Liver (tissue), 9 donors: Measurements from ENCODE around the gene SETBP1. TPM values are rescaled to one million over a fixed set of nuclear protein-coding genes. Genes with fewer than 3 reads are reported as not detected.

Experiments
- DNase-seq: peaks from one replicate; pipeline ENCODE4 v3.0.0-alpha.2; 2017; ENCODE audit warnings: low spot score
- H3K27ac ChIP-seq, 2 donors: one replicate each; pipeline ENCODE4 v1.7.0; 2013; ENCODE audit warnings: inconsistent platforms in 2 of 2, low read length in 2 of 2, control low read depth in 1 of 2, low read depth in 1 of 2, mild to moderate bottlenecking in 1 of 2
- H3K27me3 ChIP-seq, 4 donors: one replicate each; pipeline versions ENCODE4 v1.6.1 to v1.7.0; 2013; ENCODE audit warnings: low read length in 3 of 4, inconsistent platforms in 1 of 4, mild to moderate bottlenecking in 1 of 4, moderate library complexity in 1 of 4; ENCODE audit not compliant: control insufficient read depth in 4 of 4, insufficient read depth in 4 of 4
- H3K36me3 ChIP-seq, 4 donors: one replicate each; pipeline versions ENCODE4 v1.6.1 to v1.7.0; 2013; ENCODE audit warnings: low read length in 3 of 4, mild to moderate bottlenecking in 3 of 4, low read depth in 1 of 4, moderate library complexity in 1 of 4; ENCODE audit not compliant: control insufficient read depth in 4 of 4, insufficient read depth in 3 of 4
- H3K4me1 ChIP-seq, 4 donors: one replicate each; pipeline versions ENCODE4 v1.6.1 to v1.7.0; 2013; ENCODE audit warnings: low read length in 3 of 4, mild to moderate bottlenecking in 3 of 4, moderate library complexity in 1 of 4; ENCODE audit not compliant: control insufficient read depth in 4 of 4, insufficient read depth in 4 of 4
- H3K4me3 ChIP-seq, 3 donors: one replicate each; pipeline versions ENCODE4 v1.6.1 to v1.7.0; 2013; ENCODE audit warnings: low read length in 3 of 3, control low read depth in 1 of 3, low read depth in 1 of 3, mild to moderate bottlenecking in 1 of 3
- H3K9ac ChIP-seq, 2 donors: one replicate each; pipeline ENCODE4 v1.7.0; 2013; ENCODE audit warnings: low read length in 2 of 2, mild to moderate bottlenecking in 2 of 2, moderate library complexity in 2 of 2, control low read depth in 1 of 2, low read depth in 1 of 2
- H3K9me3 ChIP-seq, 4 donors: one replicate each; pipeline versions ENCODE4 v1.6.1 to v1.7.0; 2013; ENCODE audit warnings: low read length in 3 of 4; ENCODE audit not compliant: control insufficient read depth in 4 of 4
- ATF3 ChIP-seq: IDR thresholded peaks from 2 replicates; pipeline ENCODE4 v1.6.1; 2016; ENCODE audit warnings: antibody characterized with exemption
- CTCF ChIP-seq: fragments of 150-350 bp; IDR thresholded peaks from 2 replicates; pipeline ENCODE4 v1.5.1; 2017; ENCODE audit warnings: improper control_type of control experiment, low read depth, low read length; ENCODE audit not compliant: missing input control
- EGR1 ChIP-seq, 2 donors: IDR thresholded peaks; 2 replicates each; pipeline ENCODE4 v1.6.1; 2016 to 2018; ENCODE audit warnings: antibody characterized with exemption in 2 of 2, low read depth in 2 of 2
- FOXA1 ChIP-seq: IDR thresholded peaks from 2 replicates; pipeline ENCODE4 v1.6.1; 2016; ENCODE audit warnings: antibody characterized with exemption
- FOXA2 ChIP-seq: IDR thresholded peaks from 2 replicates; pipeline ENCODE4 v1.6.1; 2016; ENCODE audit warnings: antibody characterized with exemption
- GABPA ChIP-seq, 2 donors: IDR thresholded peaks in 1 of 2; conservative IDR thresholded peaks in 1 of 2; 2 replicates each; pipeline ENCODE4 v1.6.1; 2016; ENCODE audit warnings: antibody characterized with exemption in 2 of 2, mild to moderate bottlenecking in 1 of 2, moderate library complexity in 1 of 2
- HNF4A ChIP-seq, 2 donors: conservative IDR thresholded peaks; 2 replicates each; pipeline ENCODE4 v1.6.1; 2016; ENCODE audit warnings: antibody characterized with exemption in 2 of 2, mild to moderate bottlenecking in 2 of 2
- MAX ChIP-seq: IDR thresholded peaks from 2 replicates; pipeline ENCODE4 v1.6.1; 2016; ENCODE audit warnings: antibody characterized with exemption
- NR2F2 ChIP-seq: IDR thresholded peaks from 2 replicates; pipeline ENCODE4 v1.6.1; 2016; ENCODE audit warnings: antibody characterized with exemption
- RAD21 ChIP-seq, 2 donors: IDR thresholded peaks; 2 replicates each; pipeline ENCODE4 v1.6.1; 2016; ENCODE audit warnings: antibody characterized with exemption in 2 of 2, mild to moderate bottlenecking in 2 of 2
- RXRA ChIP-seq, 2 donors: IDR thresholded peaks; 2 replicates each; pipeline ENCODE4 v1.6.1; 2017 to 2018; ENCODE audit warnings: antibody characterized with exemption in 2 of 2, mild to moderate bottlenecking in 1 of 2
- SP1 ChIP-seq: IDR thresholded peaks from 2 replicates; pipeline ENCODE4 v1.6.1; 2018; ENCODE audit warnings: antibody characterized with exemption, mild to moderate bottlenecking
- YY1 ChIP-seq: IDR thresholded peaks from 2 replicates; pipeline ENCODE4 v1.6.1; 2016; ENCODE audit warnings: antibody characterized with exemption, mild to moderate bottlenecking
- ZBTB33 ChIP-seq: IDR thresholded peaks from 2 replicates; pipeline ENCODE4 v1.6.1; 2016; ENCODE audit warnings: antibody characterized with exemption
- WGBS: extraction: QIAGEN DNeasy Blood & Tissue Kit; methylation state at CpG from one replicate; pipeline ENCODE4 v1.1.7; 2013; 5-methylcytosine and 5-hydroxymethylcytosine counted together
- polyA plus RNA-seq, 2 donors: library from polyadenylated mRNA; stranded (reverse) in 1 of 2; unstranded in 1 of 2; fragments of 200-250 nt in 1 of 2; fragments of >200 nt in 1 of 2; fragmentation: Nextera tagmentation in 1 of 2; extraction: Ambion mirVana in 1 of 2; gene quantifications; one replicate each; pipeline versions ENCODE4 v1.2.1 to v1.2.3, GENCODE V29; 2013 to 2015
- total RNA-seq, 2 donors: library from RNA; depleted of rRNA; stranded (reverse); fragments of >200 nt; gene quantifications; one replicate each; pipeline ENCODE4 v1.2.3, GENCODE V29; 2014
- donor health status: healthy.
- donor health status: healthy.
- donor health status: healthy.
- donor health status: healthy.
- donor health status: healthy.

SETBP1 gene
- total and polyA plus RNA-seq, 4 donors = 2.5 to 15.8 (median 4.7) TPM

GRCh38 chr18:44936485-44936884 lies 255.8 kb downstream of the SETBP1 start:
- Histone ChIP-seq H3K27ac (no peak overlapping the region), H3K9ac (no peak overlapping the region), H3K9me3 (no peaks in the 10 kb centered on the region), H3K4me3 (no peak overlapping the region), H3K36me3 (no peaks in the 10 kb centered on the region), H3K4me1 (peaks cover 0 to 4% (median 3%) of the 10 kb centered on the region in 4 donors), H3K27me3 (no peaks in the 10 kb centered on the region)
- DNase-seq = no peak
- TF ChIP-seq HNF4A (conservative IDR thresholded peaks at IDR 0.05) = no peak
- no peak for TF ChIP-seq FOXA1
- no peak for TF ChIP-seq GABPA (IDR thresholded peaks at IDR 0.05 in 1 of 2, conservative IDR thresholded peaks at IDR 0.05 in 1 of 2)
- TF ChIP-seq FOXA2 = no peak
- no peak for TF ChIP-seq NR2F2
- TF ChIP-seq YY1 = no peak
- TF ChIP-seq ATF3 = no peak
- no peak for TF ChIP-seq RAD21 (IDR thresholded peaks at IDR 0.05)
- no peak for TF ChIP-seq EGR1 (IDR thresholded peaks at IDR 0.05; ENCODE audit: low read depth in 2 of 2)
- WGBS = 88% methylated on average over 6 of the region's 6 CpGs

- no peak for TF ChIP-seq RXRA (IDR thresholded peaks at IDR 0.05)
- no peak for TF ChIP-seq YY1
- TF ChIP-seq FOXA2 = no peak
- TF ChIP-seq NR2F2 = no peak
- TF ChIP-seq ZBTB33 = no peak
- no peak for TF ChIP-seq GABPA (IDR thresholded peaks at IDR 0.05 in 1 of 2, conservative IDR thresholded peaks at IDR 0.05 in 1 of 2)
- no peak for TF ChIP-seq FOXA1
- no peak for TF ChIP-seq MAX
- no peak for TF ChIP-seq EGR1 (IDR thresholded peaks at IDR 0.05; ENCODE audit: low read depth in 2 of 2)
- no peak for TF ChIP-seq SP1
- TF ChIP-seq ATF3 = no peak
- TF ChIP-seq RAD21 (IDR thresholded peaks at IDR 0.05) = no peak
- TF ChIP-seq CTCF = no peak
- Histone ChIP-seq H3K9ac (no peak overlapping the region), H3K9me3 (no peaks in the 10 kb centered on the region), H3K27me3 (no peaks in the 10 kb centered on the region), H3K4me1 (peaks cover 3 to 12% (median 8%) of the 10 kb centered on the region in 4 donors), H3K4me3 (no peak overlapping the region), H3K27ac (no peak overlapping the region), H3K36me3 (no peaks in the 10 kb centered on the region)
- DNase-seq = no peak
- WGBS = 71% methylated on average over 12 of the region's 12 CpGs
Observed at GRCh38 chr18:44937960-44938719, 257.5 kb downstream of the SETBP1 start.
